HG03460 (cell line): Measurements from ENCODE around the gene GMPPA.
A peak's percentile ranks its signal among the peaks of the same experiment; 100 is the strongest.

Experiments used
- ATAC-seq: cut with Tn5 transposase; IDR thresholded peaks from one replicate; pipeline ENCODE4 v1.9.1; 2021; ENCODE audit not compliant: unreplicated experiment

The GMPPA gene

DNA sequence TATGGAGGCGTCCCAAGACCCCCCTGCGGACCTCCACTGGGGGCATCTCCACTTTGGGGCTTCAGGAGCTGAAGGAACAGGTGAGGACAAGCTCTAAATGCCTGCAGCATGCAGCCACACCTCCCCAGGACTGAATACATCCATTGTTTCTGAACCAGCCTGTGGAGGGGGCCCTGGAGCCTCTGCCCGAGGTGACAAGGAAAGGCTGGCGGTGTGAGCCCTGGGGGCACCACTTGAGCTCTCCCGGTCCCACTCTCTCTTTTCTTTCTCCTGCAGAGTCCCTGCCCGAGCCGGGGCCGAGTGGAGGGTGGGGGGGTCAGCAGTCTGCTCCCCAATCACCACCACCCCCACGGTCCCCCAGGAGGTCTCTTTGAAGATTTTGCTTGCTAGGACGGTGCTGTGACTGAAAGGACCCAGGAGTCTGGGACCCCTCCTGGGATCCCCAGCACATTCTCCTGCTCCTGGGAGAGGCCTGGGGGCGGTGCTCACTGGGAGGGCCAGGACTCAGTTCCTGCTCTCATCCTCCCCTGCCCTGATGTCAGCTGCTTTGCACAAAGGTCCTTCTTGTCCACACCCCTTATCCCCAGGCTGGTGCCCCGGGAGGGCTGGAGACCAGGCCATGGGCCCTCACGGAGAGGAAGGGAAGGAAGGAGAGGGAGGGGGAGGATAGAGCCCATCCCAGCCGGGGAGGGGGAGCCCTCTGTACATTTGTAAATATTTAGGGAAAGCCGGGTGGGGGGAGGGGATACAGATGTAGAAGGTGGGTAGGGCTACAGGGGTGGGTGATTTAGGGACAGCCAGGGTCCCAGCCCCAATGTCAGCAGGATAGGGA lies 39.2 kb downstream of the GMPPA start:
- no peak for ATAC-seq

DNA sequence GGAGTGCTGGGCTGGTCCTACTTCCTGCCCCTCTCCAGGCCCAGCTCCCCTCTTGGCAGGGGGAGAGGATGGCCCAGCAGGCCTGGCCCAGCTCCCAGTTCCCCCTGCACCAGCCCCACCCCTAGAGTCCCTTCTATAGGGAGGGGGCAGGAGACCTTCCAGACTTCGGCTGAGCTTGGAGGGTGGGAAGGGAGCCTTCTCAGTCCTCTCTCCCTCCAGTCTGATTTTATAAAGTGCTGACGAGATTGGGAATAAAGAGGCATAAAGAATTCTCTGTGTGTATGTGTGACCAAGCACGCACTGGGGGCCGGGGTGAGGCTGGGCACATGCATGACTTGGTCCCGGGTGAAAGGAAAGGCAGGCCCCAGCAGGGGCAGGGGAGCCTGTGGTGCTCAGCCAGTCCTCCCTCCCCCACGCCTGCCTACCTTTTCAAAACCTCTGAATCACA lies 39.8 kb downstream of the GMPPA start:
- ATAC-seq, result no peak

DNA sequence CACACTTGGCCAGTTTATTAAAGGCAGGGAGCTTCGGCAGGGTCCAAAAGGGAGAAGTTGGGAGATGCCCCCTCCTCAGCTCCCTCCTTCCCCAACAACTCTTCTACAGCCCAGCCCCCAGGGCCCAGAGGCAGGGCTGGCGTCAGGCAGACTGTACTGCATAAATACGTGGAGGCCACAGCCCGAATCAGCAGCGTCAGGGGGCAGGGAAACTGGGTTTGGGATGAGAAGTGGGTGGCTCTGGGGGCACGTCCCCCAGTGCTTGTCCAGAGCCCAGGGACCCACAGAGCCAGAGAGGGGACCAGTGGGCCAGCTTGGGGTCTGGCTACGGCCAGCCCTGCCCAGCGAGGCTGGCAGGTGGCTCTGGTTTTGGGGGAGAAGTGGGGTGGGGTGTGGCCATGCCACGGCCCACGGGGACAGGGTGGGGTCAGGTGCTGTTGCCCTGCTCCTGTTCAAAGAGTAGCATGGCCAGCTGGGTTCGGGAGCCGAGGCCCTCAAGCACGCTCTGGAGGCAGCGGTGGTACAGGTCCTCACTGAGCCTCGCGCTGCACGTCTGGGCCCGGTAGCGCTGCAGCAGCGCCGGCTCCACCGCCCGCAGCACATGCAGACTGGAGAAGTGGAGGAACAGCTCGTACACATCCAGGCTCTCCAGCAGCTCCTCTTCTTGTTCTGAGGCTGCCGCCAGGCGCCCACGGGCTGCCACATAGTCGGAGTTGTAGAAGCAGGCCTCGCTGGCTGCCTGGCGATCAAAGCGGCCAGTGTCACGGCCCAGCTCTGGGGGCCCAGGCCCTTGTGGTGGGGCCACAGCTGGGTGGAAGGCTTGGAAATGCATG lies 40.5 kb downstream of the GMPPA start:
- ATAC-seq, result no peak

DNA sequence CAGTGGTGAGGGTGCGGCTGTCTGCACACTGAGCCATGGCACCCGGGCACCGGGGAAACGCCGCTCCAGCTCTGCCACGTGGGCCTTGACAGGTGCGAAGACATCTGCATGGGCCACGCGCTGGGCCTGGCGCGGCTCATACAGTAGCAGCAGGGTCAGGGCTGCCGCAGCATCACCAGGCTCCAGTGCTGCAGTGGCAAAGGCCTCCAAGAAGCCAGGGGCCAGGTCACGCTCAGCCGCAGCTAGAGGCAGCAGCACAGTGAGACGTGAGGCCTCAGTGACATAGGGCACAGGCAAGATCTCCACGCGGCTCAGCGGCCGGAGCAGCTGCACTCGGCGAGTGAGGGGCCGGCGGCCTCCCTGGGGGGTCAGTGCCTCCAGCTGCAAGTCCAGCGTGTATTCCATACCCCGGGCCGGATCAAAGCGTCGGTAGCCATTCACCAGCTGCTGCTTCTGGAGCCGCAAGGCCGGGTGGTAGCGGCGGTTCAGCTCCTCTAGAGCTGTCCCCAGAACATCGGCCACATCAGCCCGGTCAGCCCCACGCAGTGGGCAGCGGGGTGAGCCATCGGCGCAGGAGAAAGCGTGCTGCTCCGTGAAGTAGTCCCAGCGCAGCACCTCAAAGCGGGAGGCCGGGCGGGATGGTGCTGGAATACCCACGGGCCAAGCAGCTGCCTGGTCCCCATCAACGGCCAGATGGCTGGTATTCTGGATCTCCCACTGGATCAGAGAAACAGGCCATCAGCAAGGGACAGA lies 41.4 kb downstream of the GMPPA start:
- ATAC-seq, result no peak

DNA sequence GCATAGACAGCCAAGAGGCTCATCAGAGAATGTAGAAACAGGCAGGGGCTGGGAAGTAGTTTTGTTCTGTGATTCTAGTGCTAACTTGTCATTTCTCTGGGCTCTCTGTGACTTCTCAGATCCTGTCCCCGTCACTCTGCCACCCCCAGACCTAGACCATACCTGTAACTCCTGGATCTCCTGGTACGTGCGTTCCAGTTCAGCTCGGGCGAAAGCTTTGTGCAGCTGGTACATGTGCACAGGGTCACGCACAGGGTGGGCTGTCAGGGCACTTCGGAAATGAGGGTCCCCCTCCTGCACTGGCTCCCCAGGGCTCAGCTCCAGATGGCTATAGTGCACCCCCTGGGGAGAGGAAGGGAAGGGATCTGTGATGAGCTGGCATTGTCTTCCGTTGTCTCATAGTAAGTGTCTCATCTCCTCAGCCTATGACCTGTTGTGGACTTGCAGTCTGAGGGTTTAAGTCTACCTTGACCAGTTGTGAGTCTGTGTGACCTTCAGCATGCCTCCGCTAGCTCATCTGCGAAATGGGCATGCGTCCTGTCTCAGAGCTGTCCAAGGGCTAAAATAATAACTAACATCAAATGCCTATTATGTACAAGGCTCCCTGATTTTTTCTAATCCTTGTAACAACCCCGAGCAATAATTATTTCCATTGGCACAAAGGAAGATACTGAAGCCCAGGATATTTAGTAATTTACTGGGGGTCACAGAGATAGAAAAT lies 42.3 kb downstream of the GMPPA start:
- ATAC-seq, result no peak

DNA sequence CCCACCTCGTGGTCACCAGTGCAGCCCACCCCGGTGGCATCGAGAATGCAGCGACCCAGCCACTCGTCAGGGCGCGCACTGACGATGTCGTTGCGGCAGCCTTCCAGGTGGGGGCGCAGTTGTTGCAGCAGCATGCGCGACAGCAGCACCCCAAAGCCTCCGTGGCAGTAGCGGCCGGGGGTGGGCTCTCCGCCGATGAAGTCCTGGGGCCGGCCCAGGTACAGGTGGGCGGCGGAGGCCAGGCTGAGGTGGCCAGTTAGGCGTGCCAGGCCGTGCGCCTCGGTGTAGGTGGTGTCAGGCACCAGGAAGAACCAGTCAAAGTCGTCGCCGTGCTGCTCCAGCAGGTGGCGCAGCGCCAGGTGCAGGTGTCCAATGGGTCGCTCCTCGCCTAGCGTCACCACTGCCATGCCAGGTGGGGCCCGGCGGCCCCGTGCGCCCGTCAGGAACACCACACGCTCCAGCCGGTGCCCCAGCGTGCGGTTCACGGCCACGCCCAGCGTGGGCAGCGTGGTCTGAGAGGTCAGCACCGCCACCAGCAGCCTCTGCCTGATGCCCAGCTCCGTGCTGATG lies 43.0 kb downstream of the GMPPA start:
- ATAC-seq, result peak; percentile 43

DNA sequence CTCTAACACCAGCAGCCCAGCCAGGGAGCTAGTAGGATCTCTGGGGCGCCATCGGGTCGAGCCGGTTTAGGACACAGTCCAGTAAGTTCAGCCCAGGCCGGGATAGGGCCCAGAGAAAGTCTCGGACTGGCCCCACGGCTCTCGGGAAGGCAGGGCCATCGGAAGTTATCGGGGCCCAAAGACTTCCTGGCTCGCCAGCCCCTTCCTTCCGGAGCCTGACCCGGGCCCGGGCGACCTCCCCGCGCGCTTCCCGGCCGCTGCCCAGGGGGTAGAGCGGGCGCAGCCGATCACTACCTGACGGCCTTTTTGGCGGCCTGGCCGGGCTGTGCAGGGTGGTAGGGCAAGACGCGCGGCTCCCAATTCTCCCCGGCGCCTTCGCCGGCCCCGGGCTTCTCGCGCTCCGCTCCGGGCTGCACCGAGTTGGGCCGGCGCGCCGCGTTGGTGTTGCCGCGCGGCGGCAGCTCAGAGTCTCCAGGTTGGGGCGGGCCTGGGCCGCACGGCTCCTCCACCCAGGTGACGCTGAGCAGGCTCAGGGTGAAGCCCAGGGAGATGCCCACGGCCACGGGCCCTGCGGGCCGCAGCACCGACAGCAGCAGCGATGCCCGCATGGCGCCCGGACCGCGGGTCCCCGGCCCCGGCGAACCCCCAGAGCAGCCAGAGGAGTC lies 44.4 kb downstream of the GMPPA start:
- peak; percentile 34 for ATAC-seq

DNA sequence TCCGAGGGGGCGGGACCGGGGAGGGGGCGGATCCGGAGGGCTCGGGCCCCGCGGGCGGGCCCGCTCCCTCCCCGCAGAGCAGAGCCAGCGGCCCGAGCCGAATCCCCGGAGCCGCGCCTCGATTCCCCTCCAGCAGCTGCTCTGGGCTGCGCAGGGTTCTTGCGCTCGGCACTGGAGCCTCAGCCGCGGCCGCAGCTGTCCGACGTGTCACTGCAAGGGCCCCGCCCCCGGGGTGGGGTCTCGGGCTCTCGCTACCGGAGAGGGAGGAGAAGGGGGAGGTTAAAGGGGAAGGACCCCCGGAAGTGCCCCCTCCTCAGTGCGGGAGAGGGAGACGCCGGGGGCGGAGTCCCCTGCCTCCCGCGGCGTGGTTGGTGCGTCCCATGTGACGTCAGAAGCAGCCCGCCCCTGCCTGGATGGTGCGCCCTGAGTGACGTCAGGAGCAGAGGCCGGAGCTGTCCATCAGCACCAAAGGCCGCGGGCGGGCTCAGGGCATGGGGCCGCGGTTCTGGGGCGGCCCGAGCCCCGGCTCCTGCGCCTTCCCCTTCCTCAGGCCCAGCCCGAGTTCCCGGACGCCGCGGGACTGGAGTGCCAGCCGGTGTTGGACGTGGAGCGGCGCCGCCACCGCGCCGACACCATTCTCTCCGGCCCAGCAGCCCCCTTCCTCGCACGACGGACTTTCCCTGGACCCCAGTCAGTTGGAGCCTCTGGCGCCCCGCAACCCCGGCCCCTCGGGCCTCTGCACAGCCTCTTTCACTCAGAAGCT lies 45.1 kb downstream of the GMPPA start, which contains the start of the genes CHPF and TMEM198:
Gene CHPF (minus strand): TSS at position 214 of the 763 bp plus-strand sequence. CDS start 271 bp downstream, outside the sequence.
Gene TMEM198 (plus strand): TSS at position 433 of the 763 bp plus-strand sequence. CDS start 700 bp downstream, outside the sequence.
- ATAC-seq, result peak; percentile 77

DNA sequence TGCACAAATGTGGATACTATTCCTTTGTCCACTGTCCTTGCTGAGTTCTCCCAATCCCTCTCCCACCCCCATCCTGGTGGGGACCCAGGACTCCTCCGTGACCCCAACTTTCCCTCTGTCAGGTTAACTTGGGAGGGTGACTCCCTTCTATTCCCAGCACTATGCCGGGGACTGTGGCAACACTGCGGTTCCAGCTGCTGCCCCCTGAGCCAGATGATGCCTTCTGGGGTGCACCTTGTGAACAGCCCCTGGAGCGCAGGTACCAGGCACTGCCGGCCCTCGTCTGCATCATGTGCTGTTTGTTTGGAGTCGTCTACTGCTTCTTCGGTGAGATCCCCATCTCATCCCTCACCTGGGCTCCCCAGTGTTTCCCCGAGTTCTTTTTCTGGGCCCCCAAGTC lies 45.9 kb downstream of the GMPPA start:
- ATAC-seq, result no peak

DNA sequence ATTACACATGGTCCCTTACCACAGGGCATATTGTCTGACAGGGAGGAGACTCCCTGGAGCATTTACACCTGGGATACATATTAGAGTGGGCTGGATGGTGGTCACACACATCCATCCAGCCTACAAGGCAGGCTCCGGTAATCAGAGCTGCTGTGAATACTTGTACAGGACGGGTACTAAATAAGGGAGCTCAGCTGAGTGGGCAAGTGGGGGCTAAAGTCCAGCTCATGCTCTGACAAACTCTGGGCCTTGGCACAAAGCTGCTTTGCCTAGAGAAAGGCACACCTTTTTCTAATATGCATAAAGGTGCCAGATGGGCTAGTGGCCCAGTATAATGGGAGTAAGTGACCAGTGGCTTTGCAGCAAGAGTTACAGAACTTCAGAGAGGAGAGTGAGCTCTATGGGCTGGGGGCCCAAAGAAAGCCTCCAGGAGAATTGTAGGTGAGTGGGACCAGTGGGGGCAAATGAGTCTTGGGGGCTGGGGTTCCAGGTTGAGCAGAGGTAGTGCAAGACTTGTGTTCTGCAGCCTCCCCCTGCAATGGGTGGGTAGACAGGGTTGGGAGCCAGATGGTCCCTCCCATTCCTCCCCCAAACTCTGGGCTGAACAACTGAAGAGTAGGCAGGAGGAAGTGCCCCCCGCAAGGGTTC lies 46.7 kb downstream of the GMPPA start:
- no peak for ATAC-seq

DNA sequence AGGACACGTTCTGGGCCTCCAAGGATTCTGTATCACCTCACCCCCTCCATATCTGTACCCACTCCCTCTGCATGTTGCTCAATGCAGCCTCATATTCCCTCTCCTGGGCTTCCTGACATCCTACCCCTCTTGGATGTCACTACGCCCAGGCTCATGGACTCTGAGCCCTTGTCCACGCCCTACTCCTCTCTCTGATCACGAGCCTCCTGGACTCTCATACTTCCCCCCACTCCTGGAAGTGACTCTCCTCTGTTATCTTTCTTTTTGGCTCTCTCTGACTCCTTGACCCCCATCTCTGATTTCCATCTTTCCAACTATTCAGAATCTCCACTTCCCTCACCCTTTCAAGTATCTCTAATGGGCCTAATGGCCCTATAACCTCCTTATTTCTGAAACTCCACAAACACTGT lies 47.3 kb downstream of the GMPPA start:
- ATAC-seq, result no peak

DNA sequence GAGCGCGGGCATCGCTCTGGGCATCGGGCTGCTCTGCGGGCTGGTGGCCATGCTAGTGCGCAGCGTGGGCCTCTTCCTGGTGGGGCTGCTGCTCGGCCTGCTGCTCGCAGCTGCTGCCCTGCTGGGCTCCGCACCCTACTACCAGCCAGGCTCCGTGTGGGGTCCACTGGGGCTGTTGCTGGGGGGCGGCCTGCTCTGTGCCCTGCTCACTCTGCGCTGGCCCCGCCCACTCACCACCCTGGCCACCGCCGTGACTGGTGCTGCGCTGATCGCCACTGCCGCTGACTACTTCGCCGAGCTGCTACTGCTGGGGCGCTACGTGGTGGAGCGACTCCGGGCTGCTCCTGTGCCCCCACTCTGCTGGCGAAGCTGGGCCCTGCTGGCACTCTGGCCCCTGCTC lies 48.9 kb downstream of the GMPPA start:
- ATAC-seq, result no peak

DNA sequence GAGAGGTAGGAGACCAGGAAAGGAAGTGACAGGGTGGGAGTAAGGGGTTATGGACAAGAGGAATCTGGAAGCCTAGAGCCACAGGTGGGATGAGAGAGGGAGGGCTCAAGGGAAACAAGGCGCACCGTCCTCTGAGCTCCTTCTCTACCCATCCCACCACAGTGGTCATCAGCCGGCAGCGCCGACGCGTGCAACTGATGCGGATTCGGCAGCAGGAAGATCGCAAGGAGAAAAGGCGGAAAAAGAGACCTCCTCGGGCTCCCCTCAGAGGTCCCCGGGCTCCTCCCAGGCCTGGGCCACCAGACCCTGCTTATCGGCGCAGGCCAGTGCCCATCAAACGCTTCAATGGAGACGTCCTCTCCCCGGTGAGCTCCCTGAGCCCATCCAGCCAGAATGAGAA lies 50.3 kb downstream of the GMPPA start:
- ATAC-seq, result no peak

DNA sequence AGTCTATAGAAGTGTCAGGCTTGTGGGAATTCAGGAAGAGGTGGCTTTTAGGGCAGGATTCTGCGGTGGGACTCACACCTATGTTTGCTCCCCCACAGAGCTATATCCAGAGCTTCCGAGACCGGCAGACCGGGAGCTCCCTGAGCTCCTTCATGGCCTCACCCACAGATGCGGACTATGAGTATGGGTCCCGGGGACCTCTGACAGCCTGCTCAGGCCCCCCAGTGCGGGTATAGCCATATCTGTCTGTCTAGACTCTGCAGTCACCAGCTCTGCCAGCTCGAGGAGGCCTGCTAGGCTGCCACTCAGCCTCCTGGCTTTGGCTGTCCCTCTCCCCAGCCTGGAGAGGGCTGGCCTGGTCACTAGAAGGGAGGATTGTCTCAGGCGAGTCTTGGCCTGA lies 50.9 kb downstream of the GMPPA start:
- no peak for ATAC-seq

DNA sequence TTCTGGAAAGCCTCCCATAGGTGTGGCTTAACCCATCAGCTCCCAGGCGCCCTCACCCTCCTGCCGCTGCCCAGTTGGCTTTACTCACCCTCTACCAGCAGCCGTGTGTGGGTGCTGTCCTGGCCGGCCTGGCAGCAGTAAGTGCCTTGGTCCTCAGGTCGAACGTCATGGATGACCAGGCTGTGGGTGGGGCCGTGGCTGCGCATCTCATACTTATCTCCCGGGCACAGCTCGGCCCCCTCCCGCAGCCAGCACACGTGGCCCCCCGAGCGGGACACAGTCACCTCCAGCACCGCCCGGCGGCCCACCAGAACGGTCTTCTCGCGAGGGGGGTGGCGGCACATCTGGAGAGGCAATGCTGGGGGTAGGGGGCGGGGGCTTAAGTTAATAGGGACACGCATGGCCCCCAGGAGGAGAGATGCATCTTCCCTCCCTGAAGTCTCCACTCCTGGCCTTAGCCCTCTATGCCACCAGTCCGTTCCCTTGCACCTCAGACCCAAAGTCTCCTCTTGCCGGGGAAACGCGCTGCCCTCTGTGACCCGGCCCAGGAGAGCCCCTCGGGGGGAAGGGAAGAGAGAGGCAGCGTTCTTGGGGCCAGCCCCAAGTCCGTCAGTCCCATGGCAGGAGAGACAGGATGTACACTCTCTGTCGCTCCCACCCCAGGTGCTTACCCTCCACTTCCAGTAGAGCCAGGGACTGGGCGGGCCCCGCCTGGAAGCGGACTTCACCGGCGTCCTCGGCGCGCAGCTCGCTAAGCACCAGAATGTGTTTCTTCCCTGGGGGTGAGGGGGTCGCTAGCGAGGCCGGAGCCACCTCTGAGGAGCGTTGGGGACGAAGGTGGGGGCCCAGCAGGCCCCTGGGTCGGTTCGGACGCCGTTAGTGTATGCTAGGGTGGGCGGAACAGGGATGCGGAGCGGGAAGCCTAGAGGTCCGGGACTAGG lies 53.0 kb downstream of the GMPPA start:
- peak; percentile 22 for ATAC-seq

DNA sequence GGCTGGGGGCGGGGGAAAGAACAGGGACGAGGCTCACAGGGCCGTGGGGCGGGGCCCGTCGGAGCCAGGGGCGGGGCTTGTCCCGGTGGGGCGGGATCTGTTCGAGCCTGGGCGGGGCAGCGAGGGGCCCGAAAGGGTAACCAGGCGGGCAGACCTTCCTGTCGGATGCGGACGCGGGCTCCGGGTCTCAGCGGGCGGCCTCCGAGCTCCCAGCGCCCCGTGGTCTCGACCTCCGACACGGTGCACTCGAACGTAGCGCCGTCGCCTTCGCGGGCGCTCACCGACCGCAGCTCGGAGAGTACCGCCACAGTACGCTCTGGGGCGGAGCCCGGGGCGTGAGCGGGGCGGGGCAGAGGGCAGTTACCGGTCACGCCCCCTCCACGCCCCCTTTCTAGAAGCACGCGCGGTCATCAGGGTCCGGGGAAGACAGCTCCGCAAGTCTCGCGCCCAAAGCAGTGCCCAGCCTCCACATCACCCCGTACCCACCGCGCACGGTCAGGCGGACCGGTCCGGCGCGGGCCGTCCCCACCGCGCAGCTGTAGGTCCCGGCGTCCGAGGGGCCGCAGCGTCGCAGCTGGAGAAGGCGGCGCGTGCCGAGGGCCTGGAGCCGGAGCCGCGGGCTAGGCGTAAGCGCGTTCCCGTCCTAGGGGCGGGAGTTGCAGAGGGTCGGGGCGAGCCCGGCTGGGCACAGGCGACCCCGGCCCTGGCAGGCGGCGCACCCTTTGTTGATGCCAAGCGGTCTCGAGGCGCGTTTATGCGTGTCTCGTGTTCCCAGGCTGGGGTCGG lies 53.9 kb downstream of the GMPPA start:
- peak; percentile 91 for ATAC-seq

DNA sequence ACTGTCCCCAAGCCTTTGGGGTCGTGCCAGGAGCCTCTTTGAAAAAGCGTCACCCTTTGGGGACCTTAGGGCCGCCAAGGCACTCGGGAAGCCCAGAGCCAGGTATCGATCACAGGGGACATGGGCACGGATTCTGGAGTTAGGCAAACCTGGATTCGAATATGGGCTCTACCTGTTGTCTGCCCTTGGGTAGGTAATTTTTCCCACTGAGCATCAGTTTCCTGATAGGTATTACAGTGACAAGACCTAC lies 54.4 kb downstream of the GMPPA start:
- no peak for ATAC-seq
